Measurements from ENCODE around the gene BEND6. TPM values are rescaled to one million over a fixed set of nuclear protein-coding genes. Genes with fewer than 3 reads are reported as not detected.

Gene BEND6
- polyA plus RNA-seq, 3 donors = not detected

GRCh38 chr6:56930846-56931245 lies 24.1 kb upstream of the BEND6 start:
- WGBS (ENCODE audit: insufficient coverage) = no CpG with 5 or more reads among the region's 2 CpGs
- H3K9ac ChIP-seq (ENCODE audit: insufficient read depth, low read length, poor library complexity, severe bottlenecking) = no peak overlapping the region
- H3K4me3 ChIP-seq (replicated peaks in 1 of 3; ENCODE audit: low read depth in 2 of 3, low read length in 3 of 3) = no peak overlapping the region
- H3K27ac ChIP-seq (ENCODE audit: low read depth in 1 of 2, low read length in 2 of 2) = no peak overlapping the region
- no peak overlapping the region for H3K4me3 Mint-ChIP-seq
- no peak overlapping the region for H2AFZ ChIP-seq (ENCODE audit: insufficient read depth, low read depth, low read length, poor library complexity, severe bottlenecking)
- no peaks in the 10 kb centered on the region for H3K9me3 ChIP-seq (replicated peaks in 1 of 2; ENCODE audit: control insufficient read depth in 1 of 2, insufficient read depth in 1 of 2, low read length in 2 of 2)
- peaks cover 20% of the 10 kb centered on the region for H3K4me1 Mint-ChIP-seq
- DNase-seq = no peak
- no peaks in the 10 kb centered on the region for H4K20me1 ChIP-seq (ENCODE audit: insufficient read depth, low read length)
- H3K36me3 ChIP-seq (replicated peaks in 1 of 2; ENCODE audit: control insufficient read depth in 1 of 2, insufficient read depth in 2 of 2, low read length in 2 of 2) = no peaks in the 10 kb centered on the region
- intact Hi-C loops (cut with micrococcal nuclease) = no loop called here
- no peaks in the 10 kb centered on the region for H3K9me3 Mint-ChIP-seq
- H3K79me2 ChIP-seq (ENCODE audit: insufficient read depth, low read length) = no peaks in the 10 kb centered on the region
- H3K36me3 Mint-ChIP-seq = no peaks in the 10 kb centered on the region
- peaks cover 11 to 14% of the 10 kb centered on the region in 2 donors for H3K4me1 ChIP-seq (ENCODE audit: control insufficient read depth in 1 of 2, insufficient read depth in 2 of 2, low read length in 2 of 2)
- H3K27me3 ChIP-seq (ENCODE audit: control insufficient read depth in 2 of 2, insufficient read depth in 2 of 2, low read length in 2 of 2) = no peaks in the 10 kb centered on the region
- H3K27ac Mint-ChIP-seq = no peak overlapping the region
- peaks cover 0 to 4% (median 1%) of the 10 kb centered on the region in 3 donors for H3K27me3 Mint-ChIP-seq (ENCODE audit: low read depth in 3 of 3)
- H3K4me2 ChIP-seq (replicated peaks; ENCODE audit: extremely low read depth, low read length, poor library complexity, severe bottlenecking) = no peak overlapping the region
- TF ChIP-seq CTCF (IDR thresholded peaks at IDR 0.05) = no peak

- Mint-ChIP-seq H3K9me3 (no peaks in the 10 kb centered on the region), H3K36me3 (no peaks in the 10 kb centered on the region), H3K4me1 (peaks cover 19% of the 10 kb centered on the region), H3K27ac (peak overlapping the region in 3 of 7 donors; percentile 2 to 15 (median 7)), H3K4me3 (no peak overlapping the region), H3K27me3 (ENCODE audit: low read depth in 3 of 3) (peaks cover 0 to 2% (median under 1%) of the 10 kb centered on the region in 3 donors)
- H3K27ac ChIP-seq (ENCODE audit: low read depth in 1 of 2, low read length in 2 of 2) = peak overlapping the region in 1 of 2 donors; percentile 1
- H3K27me3 ChIP-seq (ENCODE audit: control insufficient read depth in 2 of 2, insufficient read depth in 2 of 2, low read length in 2 of 2) = no peaks in the 10 kb centered on the region
- no peak for DNase-seq
- intact Hi-C loops (cut with micrococcal nuclease) = no loop called here
- no peaks in the 10 kb centered on the region for H3K79me2 ChIP-seq (ENCODE audit: insufficient read depth, low read length)
- H3K9ac ChIP-seq (ENCODE audit: insufficient read depth, low read length, poor library complexity, severe bottlenecking) = no peak overlapping the region
- TF ChIP-seq CTCF (IDR thresholded peaks at IDR 0.05) = no peak
- H3K4me3 ChIP-seq (replicated peaks in 1 of 3; ENCODE audit: low read depth in 2 of 3, low read length in 3 of 3) = no peak overlapping the region
- H3K4me1 ChIP-seq (ENCODE audit: control insufficient read depth in 1 of 2, insufficient read depth in 2 of 2, low read length in 2 of 2) = peaks cover 11 to 14% of the 10 kb centered on the region in 2 donors
- H3K36me3 ChIP-seq (replicated peaks in 1 of 2; ENCODE audit: control insufficient read depth in 1 of 2, insufficient read depth in 2 of 2, low read length in 2 of 2) = no peaks in the 10 kb centered on the region
- H3K4me2 ChIP-seq (replicated peaks; ENCODE audit: extremely low read depth, low read length, poor library complexity, severe bottlenecking) = no peak overlapping the region
- H2AFZ ChIP-seq (ENCODE audit: insufficient read depth, low read depth, low read length, poor library complexity, severe bottlenecking) = peak overlapping the region; percentile 32
- 0% methylated on average over 2 of the region's 2 CpGs for WGBS (ENCODE audit: insufficient coverage)
- no peaks in the 10 kb centered on the region for H4K20me1 ChIP-seq (ENCODE audit: insufficient read depth, low read length)
- H3K9me3 ChIP-seq (replicated peaks in 1 of 2; ENCODE audit: control insufficient read depth in 1 of 2, insufficient read depth in 1 of 2, low read length in 2 of 2) = no peaks in the 10 kb centered on the region
These were observed 21.9 kb upstream of the BEND6 start for GRCh38 chr6:56932910-56933477.
